GM12873 (cell line): ENCODE measurements around the gene FUCA1.

Experiments used
- TF ChIP-seq, protein P1 (sequence below): IDR thresholded peaks from 2 replicates; pipeline ENCODE4 v1.5.1; 2012; ENCODE audit warnings: low read depth, mild to moderate bottlenecking, moderate library complexity, low read length, control low read depth; ENCODE audit not compliant: insufficient read depth; ENCODE audit errors: missing control alignments

Gene FUCA1

GRCh38 chr1:23803674-23804073 lies 64.4 kb downstream of the FUCA1 start:
- TF ChIP-seq, protein P1, sequence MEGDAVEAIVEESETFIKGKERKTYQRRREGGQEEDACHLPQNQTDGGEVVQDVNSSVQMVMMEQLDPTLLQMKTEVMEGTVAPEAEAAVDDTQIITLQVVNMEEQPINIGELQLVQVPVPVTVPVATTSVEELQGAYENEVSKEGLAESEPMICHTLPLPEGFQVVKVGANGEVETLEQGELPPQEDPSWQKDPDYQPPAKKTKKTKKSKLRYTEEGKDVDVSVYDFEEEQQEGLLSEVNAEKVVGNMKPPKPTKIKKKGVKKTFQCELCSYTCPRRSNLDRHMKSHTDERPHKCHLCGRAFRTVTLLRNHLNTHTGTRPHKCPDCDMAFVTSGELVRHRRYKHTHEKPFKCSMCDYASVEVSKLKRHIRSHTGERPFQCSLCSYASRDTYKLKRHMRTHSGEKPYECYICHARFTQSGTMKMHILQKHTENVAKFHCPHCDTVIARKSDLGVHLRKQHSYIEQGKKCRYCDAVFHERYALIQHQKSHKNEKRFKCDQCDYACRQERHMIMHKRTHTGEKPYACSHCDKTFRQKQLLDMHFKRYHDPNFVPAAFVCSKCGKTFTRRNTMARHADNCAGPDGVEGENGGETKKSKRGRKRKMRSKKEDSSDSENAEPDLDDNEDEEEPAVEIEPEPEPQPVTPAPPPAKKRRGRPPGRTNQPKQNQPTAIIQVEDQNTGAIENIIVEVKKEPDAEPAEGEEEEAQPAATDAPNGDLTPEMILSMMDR = no peak

DNA sequence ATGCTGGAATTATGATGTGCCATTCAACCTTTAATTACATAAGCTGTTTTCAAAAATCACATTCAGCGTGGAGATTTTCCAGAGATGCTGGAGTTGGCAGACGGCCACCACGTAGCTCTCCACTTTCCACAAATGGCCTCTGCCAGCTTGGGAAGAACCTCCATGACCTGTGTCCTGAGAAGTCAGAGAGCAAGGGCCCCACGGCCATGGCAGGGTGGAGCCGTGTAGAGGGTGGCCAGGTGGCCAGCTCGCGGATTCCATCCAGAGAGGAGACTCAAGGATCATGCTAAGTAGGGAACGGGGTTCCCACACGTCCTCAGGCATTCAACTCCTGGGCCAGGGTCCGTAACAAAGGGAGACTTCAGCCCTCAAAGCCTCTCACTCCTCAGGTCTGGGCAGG lies 66.2 kb downstream of the FUCA1 start:
- TF ChIP-seq, protein P1 = no peak

DNA sequence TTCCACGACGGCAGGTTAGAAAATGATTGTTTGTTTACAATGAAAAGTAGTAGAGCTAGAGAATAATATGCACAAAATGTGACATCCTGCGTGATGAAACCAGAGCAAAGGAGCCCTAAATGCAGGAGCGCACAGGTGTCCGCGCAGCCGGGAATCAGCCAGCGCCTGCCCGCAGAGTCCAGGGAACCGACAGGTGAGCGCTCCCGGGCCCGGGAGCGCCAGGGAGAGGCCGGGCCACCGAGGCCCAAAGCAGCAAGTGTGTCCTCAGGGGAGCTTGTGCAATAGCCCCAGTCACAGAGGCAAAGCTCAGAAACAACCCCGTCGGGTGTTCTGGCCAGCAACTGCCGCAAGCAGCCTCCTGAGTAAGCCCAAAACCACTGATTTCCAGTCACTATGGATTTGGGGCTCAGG lies 66.7 kb downstream of the FUCA1 start:
- TF ChIP-seq, protein P1 = no peak

- TF ChIP-seq, protein P1 = no peak
Observed at GRCh38 chr1:23800400-23801337, 67.4 kb downstream of the FUCA1 start, which contains the start of gene GALE. TSS of gene GALE (minus strand) at chr1:23800754. CDS start at chr1:23799007, 1,747 bp downstream.

DNA sequence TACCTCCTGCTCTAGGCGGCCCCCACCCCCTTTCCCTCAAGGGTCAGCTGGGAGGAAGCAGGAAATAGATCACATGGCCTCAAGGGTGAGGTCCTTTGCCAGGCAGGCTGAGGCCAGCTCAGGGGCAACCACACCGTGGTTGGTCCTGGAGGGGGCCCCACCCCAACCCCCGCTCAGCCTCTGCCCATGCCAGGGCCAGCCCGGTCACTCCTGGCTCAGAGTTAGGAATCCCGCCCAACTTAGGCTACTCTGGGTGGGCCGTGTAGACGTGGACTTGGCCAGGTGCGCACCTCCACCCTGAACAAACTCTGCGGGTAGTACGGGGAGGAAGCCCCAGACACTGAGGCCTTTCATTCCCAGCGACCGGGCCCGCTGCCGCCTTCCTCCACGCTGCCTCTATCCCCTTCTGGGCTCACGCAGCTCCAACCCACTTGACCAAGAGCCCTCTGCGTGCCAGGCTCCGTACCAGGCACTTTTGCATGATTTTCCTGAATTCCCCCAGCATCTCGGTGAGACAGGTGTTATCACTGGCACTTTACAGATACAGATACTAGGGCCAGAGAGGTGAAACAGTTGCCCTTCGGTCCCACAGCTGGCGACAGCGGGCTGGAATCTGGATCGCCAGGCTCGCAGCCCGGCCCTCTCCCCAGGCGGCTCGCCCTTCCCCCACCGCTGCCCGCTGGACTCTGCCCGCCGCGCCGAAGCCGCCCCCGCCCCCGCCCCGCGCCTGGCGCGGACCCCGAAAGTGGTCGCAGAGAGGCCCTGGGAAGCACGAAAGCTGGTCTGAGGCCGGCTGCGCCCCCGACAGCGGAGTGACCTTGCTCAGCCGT lies 68.3 kb downstream of the FUCA1 start:
- TF ChIP-seq, protein P1 = no peak

DNA sequence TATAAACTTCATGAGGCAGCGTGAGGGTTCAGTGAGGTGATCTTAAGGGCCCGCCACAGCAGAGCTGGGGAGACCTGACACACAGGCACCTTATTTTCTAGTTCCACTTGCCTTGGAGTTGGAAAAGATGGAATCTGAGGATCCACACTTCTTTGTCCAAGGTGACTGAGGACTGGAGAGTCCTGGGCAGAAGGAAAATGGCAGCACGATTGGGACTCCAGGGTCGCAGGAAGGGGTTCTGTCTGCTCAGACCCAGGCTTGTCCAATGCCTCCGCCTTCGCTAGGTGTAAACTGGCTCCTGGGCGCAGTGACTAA lies 68.9 kb downstream of the FUCA1 start:
- TF ChIP-seq, protein P1 = no peak

DNA sequence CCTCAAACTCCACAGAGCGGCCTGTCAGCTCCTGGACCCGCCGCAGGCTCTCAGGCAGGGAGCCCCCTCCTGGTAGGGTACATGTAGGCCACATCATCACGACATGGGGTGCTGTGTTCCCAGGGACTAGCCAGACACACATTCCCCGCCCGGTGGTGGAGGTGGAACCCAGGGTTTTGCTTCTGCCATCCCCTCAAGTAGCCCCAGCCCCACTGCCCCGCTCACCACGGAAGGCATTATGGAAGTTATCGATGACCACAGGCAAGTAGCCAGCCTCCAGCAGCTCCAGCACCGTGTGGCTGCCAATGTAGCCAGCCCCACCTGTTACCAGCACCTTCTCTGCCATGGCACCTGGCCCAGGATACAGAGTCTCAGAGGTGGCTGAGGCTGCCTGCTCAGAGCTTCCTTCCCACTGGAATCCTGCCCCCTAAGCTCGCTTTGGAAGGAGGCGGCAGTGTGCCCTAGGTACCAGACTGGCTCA lies 69.4 kb downstream of the FUCA1 start:
- TF ChIP-seq, protein P1 = peak; percentile 44
